PC-9 (cell line): Measurements from ENCODE around the gene ING5. TPM values are rescaled to one million over a fixed set of nuclear protein-coding genes. Genes with fewer than 3 reads are reported as not detected.

Experiments used
- BruUV-seq: library from RNA; stranded (reverse); fragments of 400-500 nt; replicated peaks from 2 replicates; lab custom pipeline; 2021; lab: Mats Ljungman, UMichigan
- CTCF ChIA-PET: fragments of 300-600 bp; sonication (Branson Sonifier 250); formaldehyde crosslinking; loops from one replicate; lab custom pipeline; 2022; ENCODE audit warnings: antibody characterized with exemption; lab: Charles Lee
- POLR2A ChIA-PET: fragments of 300-600 bp; sonication (Branson Sonifier 250); formaldehyde crosslinking; loops from one replicate; lab custom pipeline; 2022; ENCODE audit warnings: antibody characterized with exemption; ENCODE audit not compliant: unreplicated experiment; lab: Charles Lee
- DNase-seq, 2 experiments: peaks; one replicate each; pipeline versions ENCODE4 v3.0.0 to v3.0.0-alpha.2; 2015 to 2022; ENCODE audit warnings: mixed read lengths in 1 of 2
- H2AFZ ChIP-seq: fragments of 200-600 bp; sonication (generic); 2 replicates; pipeline ENCODE4 v1.8.1; 2017; ENCODE audit warnings: antibody characterized with exemption
- H3F3A ChIP-seq: fragments of 200-600 bp; sonication (generic); 2 replicates; pipeline ENCODE4 v1.8.1; 2017; ENCODE audit warnings: antibody characterized with exemption, mild to moderate bottlenecking, low read depth; ENCODE audit not compliant: insufficient read depth
- H3K27ac ChIP-seq: fragments of 200-600 bp; sonication (generic); 2 replicates; pipeline ENCODE4 v1.6.1; 2016; ENCODE audit warnings: mixed run types
- H3K27me3 ChIP-seq: fragments of 200-600 bp; sonication (generic); 2 replicates; pipeline ENCODE4 v1.6.1; 2016; ENCODE audit warnings: low read depth, mixed run types; ENCODE audit not compliant: insufficient read depth
- H3K36me3 ChIP-seq: fragments of 200-600 bp; sonication (generic); 2 replicates; pipeline ENCODE4 v1.6.1; 2016; ENCODE audit warnings: low read depth, mixed run types
- H3K4me1 ChIP-seq: fragments of 200-600 bp; sonication (generic); replicated peaks from 2 replicates; pipeline ENCODE4 v1.6.1; 2016; ENCODE audit warnings: mixed run types; ENCODE audit not compliant: insufficient read depth
- H3K4me2 ChIP-seq: fragments of 200-600 bp; sonication (generic); 2 replicates; pipeline ENCODE4 v1.6.1; 2017; ENCODE audit warnings: mixed run types
- H3K4me3 ChIP-seq: fragments of 200-600 bp; sonication (generic); 2 replicates; pipeline ENCODE4 v1.6.1; 2016; ENCODE audit warnings: mixed run types
- H3K79me2 ChIP-seq: fragments of 200-600 bp; sonication (generic); 2 replicates; pipeline ENCODE4 v1.6.1; 2017; ENCODE audit warnings: low read depth, mixed run types
- H3K9me2 ChIP-seq: fragments of 200-600 bp; sonication (generic); 2 replicates; pipeline ENCODE4 v1.8.1; 2017; ENCODE audit warnings: mild to moderate bottlenecking; ENCODE audit not compliant: insufficient read depth
- H3K9me3 ChIP-seq: fragments of 200-600 bp; sonication (generic); 2 replicates; pipeline ENCODE4 v1.8.1; 2016; ENCODE audit warnings: low read depth; ENCODE audit not compliant: insufficient read depth
- H4K20me1 ChIP-seq: fragments of 200-600 bp; sonication (generic); 2 replicates; pipeline ENCODE4 v1.8.1; 2017; ENCODE audit not compliant: insufficient read depth
- EZH2 ChIP-seq: fragments of 200-600 bp; sonication (generic); IDR thresholded peaks from 2 replicates; pipeline ENCODE4 v1.8.0; 2017; ENCODE audit warnings: antibody characterized with exemption, low read depth
- intact Hi-C: fragments of 100-400 bp; cut with micrococcal nuclease; formaldehyde crosslinking; loops from one replicate; pipeline ENCODE4 v1.10.0; 2022; ENCODE audit not compliant: unreplicated experiment
- total RNA-seq: library from RNA; stranded (reverse); gene quantifications from 2 replicates; pipeline ENCODE4 v1.2.3, GENCODE V29; 2021
- TF ChIP-seq, protein P1 (sequence below): fragments of 200-600 bp; sonication (generic); conservative IDR thresholded peaks from 2 replicates; pipeline ENCODE4 v1.6.1; 2017; ENCODE audit warnings: mixed run types, antibody characterized with exemption, mild to moderate bottlenecking, moderate library complexity

The ING5 gene
- total RNA-seq, 1 experiment from 2014 or later = 79.7 TPM

- CTCF ChIA-PET = interaction anchor here (0.6 to 0.8 kb wide), 2 partner anchors 39 to 375 kb away, joined by 3 to 4 read pairs; no protein-coding TSS in a partner anchor
- no peaks in the 10 kb centered on the region for H3K36me3 ChIP-seq
- no peak for DNase-seq
Observed at GRCh38 chr2:241777686-241778627, 76.1 kb downstream of the ING5 start.

More at GRCh38 chr2:241777686-241778627, 76.1 kb downstream of the ING5 start:
- Histone ChIP-seq H3K9me2 (no peaks in the 10 kb centered on the region), H2AFZ (no peak overlapping the region), H3K9me3 (peaks cover 5% of the 10 kb centered on the region), H3K27ac (no peak overlapping the region), H3K4me2 (no peak overlapping the region), H3K79me2 (no peaks in the 10 kb centered on the region), H4K20me1 (no peaks in the 10 kb centered on the region), H3F3A (no peaks in the 10 kb centered on the region), H3K4me3 (no peak overlapping the region), H3K4me1 (peaks cover 18% of the 10 kb centered on the region), H3K27me3 (no peaks in the 10 kb centered on the region)
- intact Hi-C loops = no loop called here
- TF ChIP-seq, protein P1, sequence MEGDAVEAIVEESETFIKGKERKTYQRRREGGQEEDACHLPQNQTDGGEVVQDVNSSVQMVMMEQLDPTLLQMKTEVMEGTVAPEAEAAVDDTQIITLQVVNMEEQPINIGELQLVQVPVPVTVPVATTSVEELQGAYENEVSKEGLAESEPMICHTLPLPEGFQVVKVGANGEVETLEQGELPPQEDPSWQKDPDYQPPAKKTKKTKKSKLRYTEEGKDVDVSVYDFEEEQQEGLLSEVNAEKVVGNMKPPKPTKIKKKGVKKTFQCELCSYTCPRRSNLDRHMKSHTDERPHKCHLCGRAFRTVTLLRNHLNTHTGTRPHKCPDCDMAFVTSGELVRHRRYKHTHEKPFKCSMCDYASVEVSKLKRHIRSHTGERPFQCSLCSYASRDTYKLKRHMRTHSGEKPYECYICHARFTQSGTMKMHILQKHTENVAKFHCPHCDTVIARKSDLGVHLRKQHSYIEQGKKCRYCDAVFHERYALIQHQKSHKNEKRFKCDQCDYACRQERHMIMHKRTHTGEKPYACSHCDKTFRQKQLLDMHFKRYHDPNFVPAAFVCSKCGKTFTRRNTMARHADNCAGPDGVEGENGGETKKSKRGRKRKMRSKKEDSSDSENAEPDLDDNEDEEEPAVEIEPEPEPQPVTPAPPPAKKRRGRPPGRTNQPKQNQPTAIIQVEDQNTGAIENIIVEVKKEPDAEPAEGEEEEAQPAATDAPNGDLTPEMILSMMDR = no peak
- no peak for TF ChIP-seq EZH2
- BruUV-seq = no TSS peak
- POLR2A ChIA-PET = interaction anchor here (0.6 kb wide), 1 partner anchor 79 kb away, joined by 4 read pairs; no protein-coding TSS in a partner anchor

Other genes starting within 250 kb of the ING5 start
- 201 and 268 TPM in 2 replicates for gene STK25, start 193.5 kb upstream of the ING5 start, total RNA-seq
- gene BOK, start 143.3 kb upstream of the ING5 start, total RNA-seq = 72.8 and 107 TPM in 2 replicates
- gene THAP4, start 64.9 kb upstream of the ING5 start, total RNA-seq = 78.2 and 94.8 TPM in 2 replicates
- 162 and 177 TPM in 2 replicates for gene ATG4B, start 64.3 kb upstream of the ING5 start, total RNA-seq
- gene DTYMK, start 15.2 kb upstream of the ING5 start, total RNA-seq = 183 and 191 TPM in 2 replicates
- 131 and 232 TPM in 2 replicates for gene D2HGDH, start 32.6 kb downstream of the ING5 start, total RNA-seq
- gene GAL3ST2, start 74.8 kb downstream of the ING5 start, total RNA-seq = 3.9 and 4.3 TPM in 2 replicates
- 0.90 and 0.92 TPM in 2 replicates for gene NEU4, start 107.2 kb downstream of the ING5 start, total RNA-seq
- not detected in 2 replicates for gene PDCD1, start 156.9 kb downstream of the ING5 start, total RNA-seq
- gene RTP5, start 167.7 kb downstream of the ING5 start, total RNA-seq = not detected in 2 replicates